Gastrocnemius medialis (tissue), 4 donors: Measurements from ENCODE around the gene BCL2L12. TPM values are rescaled to one million over a fixed set of nuclear protein-coding genes. Genes with fewer than 3 reads are reported as not detected.

Source experiments
- ATAC-seq, 2 donors: fragments of 150-250 bp; one replicate each; pipeline ENCODE4 v1.9.1; 2016
- DNase-seq, 2 donors: peaks; one replicate each; pipeline ENCODE4 v3.0.0-alpha.2; 2019
- H3K27ac ChIP-seq, 4 donors: fragments of 200-600 bp; sonication (generic); 1 replicate in 1 of 4; 2 replicates in 3 of 4; pipeline ENCODE4 v1.5.1; 2016 to 2018; ENCODE audit warnings: mild to moderate bottlenecking in 2 of 4, moderate library complexity in 1 of 4
- H3K27me3 ChIP-seq, 3 donors: fragments of 200-600 bp; sonication (generic) in 2 of 3; 1 replicate in 1 of 3; 2 replicates in 2 of 3; pipeline versions ENCODE4 v1.5.1 to v1.6.0; 2016 to 2019; ENCODE audit warnings: mild to moderate bottlenecking in 1 of 3, moderate library complexity in 1 of 3
- H3K36me3 ChIP-seq, 2 donors: fragments of 200-600 bp; sonication (generic) in 1 of 2; one replicate each; pipeline ENCODE4 v1.5.1; 2017 to 2018
- H3K4me1 ChIP-seq, 2 donors: fragments of 200-600 bp; sonication (generic) in 1 of 2; one replicate each; pipeline ENCODE4 v1.5.1; 2016 to 2017; ENCODE audit warnings: mild to moderate bottlenecking in 2 of 2
- H3K4me3 ChIP-seq, 4 donors: fragments of 200-600 bp; sonication (generic) in 3 of 4; 1 replicate in 1 of 4; 2 replicates in 3 of 4; pipeline ENCODE4 v1.5.1; 2016 to 2019; ENCODE audit warnings: mild to moderate bottlenecking in 2 of 4
- H3K9me3 ChIP-seq, 3 donors: fragments of 200-600 bp; sonication (generic) in 2 of 3; 1 replicate in 1 of 3; 2 replicates in 2 of 3; pipeline ENCODE4 v1.5.1; 2016 to 2019
- POLR2A ChIP-seq, 2 donors: fragments of 450-650 bp; IDR thresholded peaks; one replicate each; pipeline ENCODE4 v1.6.1; 2017; ENCODE audit warnings: antibody characterized with exemption in 2 of 2, mild to moderate bottlenecking in 2 of 2, moderate library complexity in 2 of 2
- in situ Hi-C, 4 donors: fragments of 200-750 bp; cut with MboI; loops; one replicate each; pipeline versions ENCODE4 v1.15.0 to v1.8.0; 2017; ENCODE audit warnings: low sequenced_read_pairs in 4 of 4
- intact Hi-C: fragments of 100-400 bp; cut with DNase I; formaldehyde crosslinking; loops from one replicate; pipeline ENCODE4 v1.15.1; 2023; ENCODE audit warnings: low total_unique reads
- total RNA-seq, 4 donors: library from RNA; depleted of rRNA; stranded (reverse); fragments of >200 nt; gene quantifications; one replicate each; pipeline versions ENCODE4 v1.1.0 to v1.2.3, GENCODE V29; 2016
- TF ChIP-seq, protein P1 (sequence below), 5 experiments: fragments of 450-650 bp in 3 of 5; fragments of 200-600 bp in 2 of 5; sonication (generic) in 2 of 5; IDR thresholded peaks in 4 of 5; conservative IDR thresholded peaks in 1 of 5; 1 replicate in 4 of 5; 2 replicates in 1 of 5; pipeline ENCODE4 v1.5.1; 2016 to 2019; ENCODE audit warnings: antibody characterized with exemption in 5 of 5, mild to moderate bottlenecking in 3 of 5, moderate library complexity in 3 of 5

Gene BCL2L12
- total RNA-seq, 4 donors from 2014 or later = 10.7 to 12.9 (median 11.8) TPM

DNA sequence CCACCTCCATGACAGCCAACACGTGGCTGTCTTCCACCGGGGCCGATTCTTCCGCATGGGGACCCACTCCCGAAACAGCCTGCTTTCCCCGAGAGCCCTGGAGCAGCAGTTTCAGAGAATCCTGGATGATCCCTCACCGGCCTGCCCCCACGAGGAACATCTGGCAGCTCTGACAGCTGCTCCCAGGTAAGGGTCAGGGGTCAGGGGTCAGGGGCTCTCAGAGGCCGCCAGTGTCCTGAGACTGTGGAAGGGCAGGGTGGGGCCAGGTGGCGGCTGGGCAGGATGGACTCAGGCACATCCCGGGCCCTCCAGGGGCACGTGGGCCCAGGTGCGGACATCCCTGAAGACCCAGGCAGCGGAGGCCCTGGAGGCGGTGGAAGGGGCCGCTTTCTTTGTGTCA is 40.2 kb downstream of the BCL2L12 start:
- TF ChIP-seq, protein P1, sequence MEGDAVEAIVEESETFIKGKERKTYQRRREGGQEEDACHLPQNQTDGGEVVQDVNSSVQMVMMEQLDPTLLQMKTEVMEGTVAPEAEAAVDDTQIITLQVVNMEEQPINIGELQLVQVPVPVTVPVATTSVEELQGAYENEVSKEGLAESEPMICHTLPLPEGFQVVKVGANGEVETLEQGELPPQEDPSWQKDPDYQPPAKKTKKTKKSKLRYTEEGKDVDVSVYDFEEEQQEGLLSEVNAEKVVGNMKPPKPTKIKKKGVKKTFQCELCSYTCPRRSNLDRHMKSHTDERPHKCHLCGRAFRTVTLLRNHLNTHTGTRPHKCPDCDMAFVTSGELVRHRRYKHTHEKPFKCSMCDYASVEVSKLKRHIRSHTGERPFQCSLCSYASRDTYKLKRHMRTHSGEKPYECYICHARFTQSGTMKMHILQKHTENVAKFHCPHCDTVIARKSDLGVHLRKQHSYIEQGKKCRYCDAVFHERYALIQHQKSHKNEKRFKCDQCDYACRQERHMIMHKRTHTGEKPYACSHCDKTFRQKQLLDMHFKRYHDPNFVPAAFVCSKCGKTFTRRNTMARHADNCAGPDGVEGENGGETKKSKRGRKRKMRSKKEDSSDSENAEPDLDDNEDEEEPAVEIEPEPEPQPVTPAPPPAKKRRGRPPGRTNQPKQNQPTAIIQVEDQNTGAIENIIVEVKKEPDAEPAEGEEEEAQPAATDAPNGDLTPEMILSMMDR (IDR thresholded peaks at IDR 0.05 in 4 of 5, conservative IDR thresholded peaks at IDR 0.05 in 1 of 5) = no peak
- TF ChIP-seq POLR2A (IDR thresholded peaks at IDR 0.05) = no peak
- no peak for DNase-seq
- H3K36me3 ChIP-seq = no peaks in the 10 kb centered on the region
- no peak overlapping the region for H3K27ac ChIP-seq
- intact Hi-C loops (no loop called here), in situ Hi-C loops (no loop called here)
- no peaks in the 10 kb centered on the region for H3K9me3 ChIP-seq
- no peak for ATAC-seq
- no peak overlapping the region for H3K4me3 ChIP-seq
- peaks cover 0 to 5% (median 0%) of the 10 kb centered on the region in 3 donors for H3K27me3 ChIP-seq
- no peaks in the 10 kb centered on the region for H3K4me1 ChIP-seq

DNA sequence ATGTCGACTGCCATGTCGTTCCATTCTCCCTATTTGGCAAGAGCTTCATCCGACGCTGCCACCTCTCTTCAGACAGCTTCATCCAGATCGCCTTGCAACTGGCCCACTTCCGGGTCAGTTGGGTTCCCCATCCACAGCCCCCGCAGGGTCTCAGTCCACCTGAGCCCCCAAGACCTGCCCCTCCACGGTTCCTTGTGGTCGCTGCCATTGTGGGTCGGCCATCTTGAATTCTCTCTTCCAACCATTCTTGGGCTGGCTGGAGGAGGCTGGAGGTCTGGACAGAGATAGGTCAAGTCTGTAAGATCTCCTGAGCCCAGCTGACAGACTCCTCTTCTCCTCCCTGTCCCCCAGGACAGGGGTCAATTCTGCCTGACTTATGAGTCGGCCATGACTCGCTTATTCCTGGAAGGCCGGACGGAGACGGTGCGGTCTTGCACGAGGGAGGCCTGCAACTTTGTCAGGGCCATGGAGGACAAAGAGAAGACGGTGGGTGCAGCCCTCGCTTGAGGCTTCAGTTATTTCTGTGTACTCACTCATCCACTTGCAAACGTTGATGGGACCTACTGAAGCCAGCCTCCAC is 44.7 kb downstream of the BCL2L12 start:
- in situ Hi-C loops (no loop called here), intact Hi-C loops (no loop called here)
- Histone ChIP-seq H3K4me3 (no peak overlapping the region), H3K4me1 (no peaks in the 10 kb centered on the region), H3K36me3 (no peaks in the 10 kb centered on the region), H3K9me3 (no peaks in the 10 kb centered on the region), H3K27me3 (no peaks in the 10 kb centered on the region), H3K27ac (no peak overlapping the region)
- ATAC-seq = no peak
- TF ChIP-seq, protein P1 (IDR thresholded peaks at IDR 0.05 in 4 of 5, conservative IDR thresholded peaks at IDR 0.05 in 1 of 5) = no peak
- TF ChIP-seq POLR2A (IDR thresholded peaks at IDR 0.05) = no peak
- DNase-seq = no peak

DNA sequence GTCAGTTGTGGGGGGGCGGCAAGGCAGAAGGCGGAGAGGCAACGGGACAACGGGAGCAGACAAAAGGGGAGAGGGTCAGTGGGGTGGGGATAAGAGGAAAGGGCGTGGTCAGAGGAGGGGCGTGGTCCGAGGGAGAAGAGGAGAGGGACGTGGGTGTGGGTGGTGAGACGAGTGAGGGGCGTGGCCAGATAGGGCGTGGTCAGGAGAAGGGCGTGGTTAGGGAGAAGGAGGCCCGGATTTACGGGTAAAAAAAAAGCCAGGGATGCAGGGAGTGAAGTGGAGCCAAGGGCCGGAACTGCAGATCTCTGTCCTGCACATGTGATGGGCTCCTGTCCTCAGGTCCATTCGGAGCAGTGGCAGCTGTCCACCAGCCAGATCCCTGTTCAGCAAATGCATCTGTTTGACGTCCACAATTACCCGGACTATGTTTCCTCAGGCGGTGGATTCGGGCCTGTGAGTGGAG is 46.7 kb downstream of the BCL2L12 start:
- no peak for TF ChIP-seq POLR2A (IDR thresholded peaks at IDR 0.05)
- TF ChIP-seq, protein P1 (IDR thresholded peaks at IDR 0.05 in 4 of 5, conservative IDR thresholded peaks at IDR 0.05 in 1 of 5) = no peak

DNA sequence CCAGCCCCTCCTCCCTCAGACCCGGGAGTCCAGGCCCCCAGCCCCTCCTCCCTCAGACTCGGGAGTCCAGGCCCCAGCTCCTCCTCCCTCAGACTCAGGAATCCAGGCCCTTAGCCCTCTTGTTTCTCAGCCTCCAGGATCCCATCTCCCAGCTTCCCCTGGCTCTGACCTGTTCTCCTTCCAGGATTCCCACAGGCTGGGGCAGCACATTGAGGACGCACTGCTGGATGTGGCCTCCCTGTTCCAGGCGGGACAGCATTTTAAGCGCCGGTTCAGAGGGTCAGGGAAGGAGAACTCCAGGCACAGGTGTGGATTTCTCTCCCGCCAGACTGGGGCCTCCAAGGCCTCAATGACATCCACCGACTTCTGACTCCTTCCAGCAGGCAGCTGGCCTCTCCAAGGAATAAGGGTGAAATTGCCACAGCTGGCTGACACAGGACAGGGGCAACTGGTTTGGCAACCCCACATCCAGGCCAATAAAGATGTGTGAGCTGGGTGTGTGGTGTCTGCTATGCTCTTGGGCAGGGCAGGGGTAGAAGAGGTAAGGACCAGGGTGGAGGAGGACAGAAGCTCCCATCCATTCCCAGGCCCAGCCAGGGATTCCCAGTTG is 47.6 kb downstream of the BCL2L12 start:
- H3K4me3 ChIP-seq = no peak overlapping the region
- TF ChIP-seq, protein P1 (IDR thresholded peaks at IDR 0.05 in 4 of 5, conservative IDR thresholded peaks at IDR 0.05 in 1 of 5) = no peak
- no peak for TF ChIP-seq POLR2A (IDR thresholded peaks at IDR 0.05)
- H3K4me1 ChIP-seq = no peaks in the 10 kb centered on the region
- no peaks in the 10 kb centered on the region for H3K27me3 ChIP-seq
- intact Hi-C loops (no loop called here), in situ Hi-C loops (no loop called here)
- H3K27ac ChIP-seq = no peak overlapping the region
- no peaks in the 10 kb centered on the region for H3K36me3 ChIP-seq
- DNase-seq (no peak), ATAC-seq (no peak)
- H3K9me3 ChIP-seq = no peaks in the 10 kb centered on the region

More for the DNA sequence above, 46.7 kb downstream of the BCL2L12 start:
- Histone ChIP-seq H3K27ac (no peak overlapping the region), H3K4me3 (no peak overlapping the region), H3K4me1 (no peaks in the 10 kb centered on the region), H3K27me3 (no peaks in the 10 kb centered on the region), H3K36me3 (no peaks in the 10 kb centered on the region), H3K9me3 (no peaks in the 10 kb centered on the region)
- intact Hi-C loops (no loop called here), in situ Hi-C loops (no loop called here)
- peak in 1 of 2 donors; percentile 51 for ATAC-seq
- peak; percentile 25 to 39 for DNase-seq
